Esophagus muscularis mucosa (tissue), 4 donors: Measurements from ENCODE around the gene DOK7. TPM values are rescaled to one million over a fixed set of nuclear protein-coding genes. Genes with fewer than 3 reads are reported as not detected.

Experiments used
- DNase-seq: peaks from one replicate; pipeline ENCODE4 v3.0.0-alpha.2; 2017; ENCODE audit errors: extremely low spot score
- H3K27ac ChIP-seq, 4 donors: fragments of 200-600 bp; sonication (generic); replicated peaks in 1 of 4; 1 replicate in 3 of 4; 2 replicates in 1 of 4; pipeline ENCODE4 v1.5.1; 2016 to 2019; ENCODE audit warnings: mild to moderate bottlenecking in 1 of 4
- H3K27me3 ChIP-seq, 4 donors: fragments of 200-600 bp; sonication (generic); one replicate each; pipeline versions ENCODE4 v1.5.1 to v1.6.0; 2016 to 2019
- H3K36me3 ChIP-seq, 4 donors: fragments of 200-600 bp; sonication (generic); one replicate each; pipeline ENCODE4 v1.5.1; 2016 to 2019
- H3K4me1 ChIP-seq, 4 donors: fragments of 200-600 bp; sonication (generic); one replicate each; pipeline ENCODE4 v1.5.1; 2016 to 2019
- H3K4me3 ChIP-seq, 4 donors: fragments of 200-600 bp; sonication (generic); 1 replicate in 2 of 4; 2 replicates in 2 of 4; pipeline ENCODE4 v1.5.1; 2016 to 2019; ENCODE audit warnings: mild to moderate bottlenecking in 4 of 4, moderate library complexity in 1 of 4
- H3K9me3 ChIP-seq, 4 donors: fragments of 200-600 bp; sonication (generic); 1 replicate in 3 of 4; 2 replicates in 1 of 4; pipeline ENCODE4 v1.5.1; 2016 to 2019
- CTCF ChIP-seq, 3 experiments: fragments of 200-600 bp in 2 of 3; fragments of 450-650 bp in 1 of 3; sonication (generic) in 2 of 3; IDR thresholded peaks; one replicate each; pipeline ENCODE4 v1.5.1; 2017 to 2019; ENCODE audit warnings: antibody characterized with exemption in 3 of 3, mild to moderate bottlenecking in 2 of 3, moderate library complexity in 1 of 3
- EP300 ChIP-seq: sonication (generic); formaldehyde crosslinking; IDR thresholded peaks from one replicate; pipeline ENCODE4 v1.6.1; 2017; ENCODE audit warnings: antibody characterized with exemption
- POLR2A ChIP-seq: fragments of 450-650 bp; IDR thresholded peaks from one replicate; pipeline ENCODE4 v1.6.1; 2017; ENCODE audit warnings: antibody characterized with exemption, moderate library complexity, mild to moderate bottlenecking, low read depth
- POLR2AphosphoS5 ChIP-seq, 2 donors: sonication (generic); formaldehyde crosslinking; IDR thresholded peaks; one replicate each; pipeline ENCODE4 v1.6.1; 2017; ENCODE audit warnings: antibody characterized with exemption in 2 of 2
- WGBS: methylation state at CpG from one replicate; pipeline ENCODE4 v1.1.5; 2018; 5-methylcytosine and 5-hydroxymethylcytosine counted together
- intact Hi-C: fragments of 100-400 bp; cut with DNase I; formaldehyde crosslinking; loops from one replicate; pipeline ENCODE4 v1.15.1; 2023
- total RNA-seq, 4 donors: library from RNA; depleted of rRNA; stranded (reverse); fragments of >200 nt; gene quantifications; one replicate each; pipeline versions ENCODE4 v1.1.0 to v1.2.1, GENCODE V29; 2016

The DOK7 gene
- total RNA-seq, 4 donors from 2014 or later, result 0.50 to 1.7 (median 1.4) TPM

- 88% methylated on average over 35 of the region's 39 CpGs for WGBS
- TF ChIP-seq POLR2AphosphoS5 (IDR thresholded peaks at IDR 0.05) (no peak), EP300 (no peak), CTCF (IDR thresholded peaks at IDR 0.05) (no peak), POLR2A (no peak)
- no peaks in the 10 kb centered on the region for H3K9me3 ChIP-seq
Observed at GRCh38 chr4:3502941-3503936, 40.1 kb downstream of the DOK7 start.

GRCh38 chr4:3505231-3505630, 42.1 kb downstream of the DOK7 start:
- Histone ChIP-seq H3K9me3 (no peaks in the 10 kb centered on the region), H3K27me3 (no peaks in the 10 kb centered on the region), H3K4me3 (no peak overlapping the region), H3K4me1 (peaks cover 12 to 17% (median 14%) of the 10 kb centered on the region in 4 donors), H3K36me3 (peaks cover 41 to 96% (median 73%) of the 10 kb centered on the region in 4 donors), H3K27ac (no peak overlapping the region)
- no peak for DNase-seq
- intact Hi-C loops, result no loop called here
- TF ChIP-seq POLR2A (no peak), EP300 (no peak), POLR2AphosphoS5 (IDR thresholded peaks at IDR 0.05) (no peak), CTCF (IDR thresholded peaks at IDR 0.05) (no peak)
- WGBS, result 92% methylated on average over 2 of the region's 16 CpGs

More at GRCh38 chr4:3502941-3503936, 40.1 kb downstream of the DOK7 start:
- Histone ChIP-seq H3K4me1 (peaks cover 12 to 17% (median 14%) of the 10 kb centered on the region in 4 donors), H3K36me3 (peaks cover 33 to 87% (median 56%) of the 10 kb centered on the region in 4 donors), H3K27me3 (no peaks in the 10 kb centered on the region), H3K4me3 (no peak overlapping the region), H3K27ac (no peak overlapping the region)
- intact Hi-C loops, result no loop called here
- DNase-seq, result no peak

GRCh38 chr4:3508542-3508941, 45.4 kb downstream of the DOK7 start:
- H3K4me3 ChIP-seq, result no peak overlapping the region
- TF ChIP-seq EP300, result no peak
- no peak for TF ChIP-seq CTCF (IDR thresholded peaks at IDR 0.05)
- no peak for TF ChIP-seq POLR2A
- no peak for TF ChIP-seq POLR2AphosphoS5 (IDR thresholded peaks at IDR 0.05)
- no peaks in the 10 kb centered on the region for H3K27me3 ChIP-seq
- DNase-seq, result no peak
- 76% methylated on average over 10 of the region's 10 CpGs for WGBS
- peaks cover 0 to under 1% (median 0%) of the 10 kb centered on the region in 4 donors for H3K4me1 ChIP-seq
- intact Hi-C loops, result no loop called here
- peaks cover 50 to 97% (median 82%) of the 10 kb centered on the region in 4 donors for H3K36me3 ChIP-seq
- no peak overlapping the region for H3K27ac ChIP-seq
- no peaks in the 10 kb centered on the region for H3K9me3 ChIP-seq

GRCh38 chr4:3510481-3510880, 47.4 kb downstream of the DOK7 start:
- 97% methylated on average over 16 of the region's 16 CpGs for WGBS
- intact Hi-C loops, result no loop called here
- Histone ChIP-seq H3K9me3 (no peaks in the 10 kb centered on the region), H3K36me3 (peaks cover 64 to 98% (median 90%) of the 10 kb centered on the region in 4 donors), H3K27ac (no peak overlapping the region), H3K4me1 (no peaks in the 10 kb centered on the region), H3K27me3 (no peaks in the 10 kb centered on the region), H3K4me3 (no peak overlapping the region)
- TF ChIP-seq EP300 (no peak), POLR2AphosphoS5 (IDR thresholded peaks at IDR 0.05) (no peak), CTCF (IDR thresholded peaks at IDR 0.05) (no peak), POLR2A (no peak)
- DNase-seq, result no peak
